GM12878 (cell line): ENCODE measurements around the gene FRMD5. TPM values are rescaled to one million over a fixed set of nuclear protein-coding genes. Genes with fewer than 3 reads are reported as not detected.
"Not testable (repeated sequence)": the region's sequence is repeated elsewhere in the genome, so short reads cannot be mapped to it uniquely, and the experiment has no call there.

Source experiments
- ATAC-seq: fragments of 200-7000 bp; cut with Tn5 transposase; 3 replicates; pipeline ENCODE4 v1.9.1; 2020; ENCODE audit warnings: mild to moderate bottlenecking, moderate library complexity
- BruUV-seq: library from RNA; stranded (reverse); fragments of 400-500 nt; replicated peaks from 2 replicates; lab custom pipeline; 2021; lab: Mats Ljungman, UMichigan
- CTCF ChIA-PET: fragments of 300-600 bp; sonication (Branson Sonifier 250); formaldehyde crosslinking; extraction: SDS; loops from one replicate; lab custom pipeline; 2021; ENCODE audit warnings: inconsistent platforms; lab: Yijun Ruan, JAX
- POLR2A ChIA-PET: fragments of 350-600 bp; formaldehyde crosslinking; extraction: SDS; loops from one replicate; lab custom pipeline; 2021; ENCODE audit warnings: inconsistent platforms; lab: Charles Lee
- RAD21 ChIA-PET: fragments of 300-600 bp; sonication (Branson Sonifier 250); formaldehyde crosslinking; loops from one replicate; lab custom pipeline; 2023; ENCODE audit warnings: antibody characterized with exemption; ENCODE audit not compliant: unreplicated experiment; lab: Charles Lee
- SMC1A ChIA-PET: fragments of 300-600 bp; sonication (Branson Sonifier 250); formaldehyde crosslinking; loops from one replicate; lab custom pipeline; 2023; ENCODE audit not compliant: unreplicated experiment, uncharacterized antibody; lab: Charles Lee
- DNase-seq: peaks from one replicate; pipeline ENCODE4 v3.0.0-alpha.2; 2011; ENCODE audit warnings: low read depth, low spot score
- FAIRE-seq: peaks from 3 replicates; lab custom pipeline; 2011; peaks lifted over from hg19 to GRCh38; lab: Jason Lieb, UNC
- H2AFZ ChIP-seq: 2 replicates; pipeline ENCODE4 v1.6.0; 2011; ENCODE audit warnings: low read depth, low read length, control low read depth; ENCODE audit not compliant: control insufficient read depth
- H3K27ac ChIP-seq: 2 replicates; pipeline ENCODE4 v1.5.1; 2011; ENCODE audit warnings: control low read depth; ENCODE audit not compliant: control insufficient read depth, insufficient read depth
- H3K27me3 ChIP-seq, 2 experiments: replicated peaks in 1 of 2; 2 replicates each; pipeline versions ENCODE4 v1.6.0 to v1.6.1; 2011; ENCODE audit warnings: low read length in 1 of 2; ENCODE audit not compliant: control insufficient read depth in 2 of 2, insufficient read depth in 2 of 2
- H3K36me3 ChIP-seq, 2 experiments: 2 replicates each; pipeline ENCODE4 v1.5.1; 2011; ENCODE audit warnings: low read length in 1 of 2; ENCODE audit not compliant: control insufficient read depth in 2 of 2, insufficient read depth in 2 of 2
- H3K4me1 ChIP-seq: 2 replicates; pipeline ENCODE4 v1.6.1; 2011; ENCODE audit warnings: mild to moderate bottlenecking, low read length, moderate library complexity, mixed read lengths; ENCODE audit not compliant: control insufficient read depth, insufficient read depth
- H3K4me2 ChIP-seq: 2 replicates; pipeline ENCODE4 v1.6.0; 2011; ENCODE audit warnings: control low read depth; ENCODE audit not compliant: control insufficient read depth, insufficient read depth
- H3K4me3 ChIP-seq: fragments of 200-600 bp; sonication (generic); 2 replicates; pipeline ENCODE4 v1.5.1; 2016
- H3K79me2 ChIP-seq: 2 replicates; pipeline ENCODE4 v1.6.0; 2011; ENCODE audit warnings: low read length; ENCODE audit not compliant: control insufficient read depth, insufficient read depth
- H3K9ac ChIP-seq: 2 replicates; pipeline ENCODE4 v1.8.0; 2011; ENCODE audit warnings: low read length, control low read depth, mixed read lengths; ENCODE audit not compliant: control insufficient read depth, insufficient read depth
- H3K9me3 ChIP-seq: replicated peaks from 3 replicates; pipeline ENCODE4 v1.5.1; 2011; ENCODE audit warnings: mild to moderate bottlenecking, low read length; ENCODE audit not compliant: control insufficient read depth, insufficient read depth
- H4K20me1 ChIP-seq: 2 replicates; pipeline ENCODE4 v1.6.0; 2011; ENCODE audit not compliant: control insufficient read depth, insufficient read depth
- SIX5 ChIP-seq: IDR thresholded peaks from 2 replicates; pipeline ENCODE4 v1.6.1; 2011; ENCODE audit warnings: mild to moderate bottlenecking, low read depth, low read length, moderate library complexity; ENCODE audit not compliant: severe bottlenecking
- SREBF2 ChIP-seq: IDR thresholded peaks from 2 replicates; pipeline ENCODE4 v1.6.1; 2012; ENCODE audit warnings: mild to moderate bottlenecking, low read length
- ZNF274 ChIP-seq: IDR thresholded peaks from one replicate; pipeline ENCODE4 v1.8.0; 2011; ENCODE audit not compliant: insufficient read length, insufficient read depth
- WGBS: methylation state at CpG from one replicate; pipeline ENCODE4 v1.1.6; 2016; ENCODE audit warnings: low lambda C conversion rate; ENCODE audit not compliant: insufficient replicate concordance, insufficient coverage; ENCODE audit errors: missing lambda C conversion rate; 5-methylcytosine and 5-hydroxymethylcytosine counted together
- in situ Hi-C: fragments of 300-500 bp; cut with MboI; formaldehyde crosslinking; loops from 9 replicates; pipeline ENCODE4 v1.14.3; 2018; ENCODE audit warnings: mixed read lengths
- intact Hi-C: fragments of 100-400 bp; cut with micrococcal nuclease; formaldehyde crosslinking; loops from one replicate; pipeline ENCODE4 v1.14.2; 2022; ENCODE audit not compliant: unreplicated experiment
- polyA plus RNA-seq, 11 experiments: library from polyadenylated mRNA; depleted of rRNA in 4 of 11; unstranded in 6 of 11; stranded (reverse) in 5 of 11; fragments of >200 nt; fragmentation: Nextera tagmentation in 4 of 11; fragmentation: Illumina TruSeq in 1 of 11; extraction: Ambion mirVana in 4 of 11; extraction: Trizol in 1 of 11; gene quantifications; 1 replicate in 1 of 11; 2 replicates in 10 of 11; pipeline versions ENCODE4 v1.2.1 to v1.2.3, GENCODE V29; 2011 to 2016; ENCODE audit warnings: inconsistent platforms in 2 of 11, missing spikeins in 2 of 11, low read depth in 1 of 11
- total RNA-seq, 4 experiments: library from RNA; depleted of rRNA in 3 of 4; stranded (reverse); fragments of >200 nt in 3 of 4; fragmentation: Illumina TruSeq in 1 of 4; extraction: Trizol in 1 of 4; gene quantifications; 2 replicates each; pipeline versions ENCODE4 v1.2.1 to v1.2.3, GENCODE V29; 2013 to 2021

Gene FRMD5
- total and polyA plus RNA-seq, 10 of the 15 experiments (the other 5 are each of a cell fraction or from before 2014, with no cell fraction given): 0.26 to 6.4 (median 0.68) TPM; not detected in 1

DNA sequence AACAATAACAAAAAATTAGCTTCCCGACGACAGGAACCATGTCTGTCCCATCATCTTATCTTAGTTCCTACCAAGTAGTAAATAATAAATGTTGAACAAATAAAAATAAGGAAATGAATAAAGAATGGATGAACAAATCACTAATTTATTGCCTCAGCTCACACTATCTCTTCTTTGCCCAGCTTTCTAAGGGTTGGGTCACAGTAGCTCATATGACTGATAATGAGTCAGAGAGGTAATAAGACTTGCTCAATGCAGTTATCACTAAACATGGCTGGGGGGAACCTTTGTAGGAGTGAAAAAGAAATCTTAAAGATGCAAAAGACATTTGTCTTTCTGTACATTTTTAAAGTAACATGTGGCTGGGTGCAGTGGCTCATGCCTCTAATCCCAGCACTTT, 186.0 kb downstream of the FRMD5 start:
- Histone ChIP-seq H3K79me2 (no peaks in the 10 kb centered on the region), H3K4me1 (no peaks in the 10 kb centered on the region), H3K27ac (no peak overlapping the region), H4K20me1 (no peaks in the 10 kb centered on the region), H2AFZ (no peak overlapping the region), H3K27me3 (no peaks in the 10 kb centered on the region), H3K9ac (no peak overlapping the region), H3K9me3 (no peaks in the 10 kb centered on the region), H3K4me2 (no peak overlapping the region), H3K36me3 (no peaks in the 10 kb centered on the region), H3K4me3 (no peak overlapping the region)
- POLR2A ChIA-PET: interaction anchor here (0.5 kb wide), 1 partner anchor 469 kb away, joined by 9 read pairs; no protein-coding TSS in a partner anchor
- SMC1A ChIA-PET: no interaction called here
- BruUV-seq: no TSS peak
- ATAC-seq (no peak), FAIRE-seq (no peak), DNase-seq (no peak)
- intact Hi-C loops (no loop called here), in situ Hi-C loops (no loop called here)
- no peak for TF ChIP-seq SIX5
- no peak for TF ChIP-seq SREBF2
- TF ChIP-seq ZNF274: no peak
- 97% methylated on average over 2 of the region's 2 CpGs for WGBS
- RAD21 ChIA-PET: no interaction called here
- CTCF ChIA-PET: interaction anchor here (1.0 kb wide), 1 partner anchor 16 kb away, joined by 3 read pairs; no protein-coding TSS in a partner anchor

DNA sequence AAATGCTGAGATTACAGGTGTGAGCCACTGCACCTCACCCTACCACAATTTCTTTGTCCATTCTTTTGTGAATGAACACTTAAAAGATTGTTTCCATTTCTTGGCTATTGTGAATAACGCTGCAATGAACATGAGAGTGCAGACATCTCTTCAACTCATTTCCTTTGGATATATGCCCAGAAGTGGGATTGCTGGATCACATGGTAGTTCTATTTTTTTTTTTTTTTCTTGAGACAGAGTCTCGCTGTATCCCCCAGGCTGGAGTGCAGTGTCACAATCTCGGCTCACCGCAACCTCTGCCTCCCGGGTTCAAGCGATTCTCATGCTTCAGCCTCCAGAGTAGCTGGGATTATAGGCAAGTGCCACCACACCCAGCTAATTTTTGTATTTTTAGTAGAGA, 194.8 kb downstream of the FRMD5 start:
- POLR2A ChIA-PET, H3K27ac ChIP-seq, H3K9me3 ChIP-seq, H3K36me3 ChIP-seq, intact Hi-C loops, RAD21 ChIA-PET, FAIRE-seq, ATAC-seq, H4K20me1 ChIP-seq, DNase-seq, BruUV-seq, H3K4me1 ChIP-seq, H3K4me3 ChIP-seq, H3K9ac ChIP-seq, H3K79me2 ChIP-seq, H2AFZ ChIP-seq, H3K27me3 ChIP-seq, in situ Hi-C loops, SMC1A ChIA-PET, H3K4me2 ChIP-seq: not testable (repeated sequence)
- CTCF ChIA-PET: interaction anchor here (1.6 kb wide), 1 partner anchor 96 kb away, joined by 3 read pairs; no protein-coding TSS in a partner anchor
- WGBS: 35% methylated on average over 5 of the region's 6 CpGs
